HG02623 (cell line): ENCODE results near the gene NOL9.
"Not testable (repeated sequence)": the region's sequence is repeated elsewhere in the genome, so short reads cannot be mapped to it uniquely, and the experiment has no call there.

Source experiments
- ATAC-seq: cut with Tn5 transposase; IDR thresholded peaks from one replicate; pipeline ENCODE4 v1.9.1; 2021; ENCODE audit warnings: moderate library complexity; ENCODE audit not compliant: unreplicated experiment

NOL9 gene

GRCh38 chr1:6574025-6574620 lies 19.8 kb upstream of the NOL9 start:
- no peak for ATAC-seq

- no peak for ATAC-seq
Observed at GRCh38 chr1:6572653-6573383, 18.5 kb upstream of the NOL9 start.

GRCh38 chr1:6570987-6571386 lies 16.7 kb upstream of the NOL9 start:
- no peak for ATAC-seq

GRCh38 chr1:6570100-6570499 lies 15.8 kb upstream of the NOL9 start:
- no peak for ATAC-seq

- no peak for ATAC-seq
Observed at GRCh38 chr1:6569033-6569432, 14.7 kb upstream of the NOL9 start.

GRCh38 chr1:6560267-6560666 lies 6.0 kb upstream of the NOL9 start:
- no peak for ATAC-seq

GRCh38 chr1:6559161-6559560 lies 4.8 kb upstream of the NOL9 start:
- not testable (repeated sequence) for ATAC-seq

GRCh38 chr1:6557597-6557996 lies 3.3 kb upstream of the NOL9 start:
- ATAC-seq: no peak

GRCh38 chr1:6554907-6555778 lies 830 bp upstream of the NOL9 start, which contains the start of gene TAS1R1:
TAS1R1 (plus strand) TSS chr1:6555307; CDS start chr1:6555374, 67 bp downstream.
- no peak for ATAC-seq

GRCh38 chr1:6547301-6547700 lies 7.0 kb downstream of the NOL9 start:
- ATAC-seq: no peak

- ATAC-seq: no peak
Observed at GRCh38 chr1:6546326-6546725, 8.0 kb downstream of the NOL9 start.

GRCh38 chr1:6545276-6546112 lies 8.8 kb downstream of the NOL9 start:
- ATAC-seq: no peak

- no peak for ATAC-seq
Observed at GRCh38 chr1:6544831-6545230, 9.5 kb downstream of the NOL9 start.

GRCh38 chr1:6538956-6539355 lies 15.4 kb downstream of the NOL9 start:
- ATAC-seq: no peak

GRCh38 chr1:6536291-6536690 lies 18.0 kb downstream of the NOL9 start:
- no peak for ATAC-seq

- no peak for ATAC-seq
Observed at GRCh38 chr1:6535214-6535613, 19.1 kb downstream of the NOL9 start.

GRCh38 chr1:6534248-6534822 lies 20.0 kb downstream of the NOL9 start:
- no peak for ATAC-seq

- ATAC-seq: no peak
Observed at GRCh38 chr1:6531996-6532395, 22.3 kb downstream of the NOL9 start.

- ATAC-seq: no peak
Observed at GRCh38 chr1:6530504-6531160, 23.7 kb downstream of the NOL9 start.

GRCh38 chr1:6528492-6528891 lies 25.8 kb downstream of the NOL9 start:
- no peak for ATAC-seq
